GM18507 (cell line): ENCODE results near the gene CPEB3.

ENCODE experiments used
- DNase-seq: peaks from one replicate; pipeline ENCODE4 v3.0.0; 2011; ENCODE audit warnings: low read depth; ENCODE audit not compliant: insufficient read length; ENCODE audit errors: extremely low spot score
- FAIRE-seq: peaks from 2 replicates; lab custom pipeline; 2011; peaks lifted over from hg19 to GRCh38; lab: Jason Lieb, UNC

Gene CPEB3

GRCh38 chr10:92113911-92114600 is 176.8 kb downstream of the CPEB3 start:
- no peak for FAIRE-seq

GRCh38 chr10:92112462-92112861 is 178.4 kb downstream of the CPEB3 start:
- FAIRE-seq = no peak

More at GRCh38 chr10:92113911-92114600, 176.8 kb downstream of the CPEB3 start:
- DNase-seq = no peak

GRCh38 chr10:92111336-92111939 is 179.4 kb downstream of the CPEB3 start:
- no peak for DNase-seq
- FAIRE-seq = no peak

More at GRCh38 chr10:92112462-92112861, 178.4 kb downstream of the CPEB3 start:
- DNase-seq = no peak

- DNase-seq (no peak), FAIRE-seq (no peak)
Measured at GRCh38 chr10:92110039-92110794, 180.7 kb downstream of the CPEB3 start.

- DNase-seq = no peak
- no peak for FAIRE-seq
Measured at GRCh38 chr10:92108747-92109146, 182.1 kb downstream of the CPEB3 start.

- FAIRE-seq (no peak), DNase-seq (no peak)
Measured at GRCh38 chr10:92108120-92108519, 182.8 kb downstream of the CPEB3 start.

GRCh38 chr10:92103376-92104090 is 187.3 kb downstream of the CPEB3 start:
- FAIRE-seq = no peak
- no peak for DNase-seq

GRCh38 chr10:92102601-92103213 is 188.2 kb downstream of the CPEB3 start:
- FAIRE-seq = no peak
- no peak for DNase-seq

GRCh38 chr10:92094960-92095359 is 195.9 kb downstream of the CPEB3 start:
- no peak for DNase-seq
- FAIRE-seq = no peak

- no peak for DNase-seq
- peak; percentile 62 for FAIRE-seq
Measured at GRCh38 chr10:92091965-92092364, 198.9 kb downstream of the CPEB3 start.

- DNase-seq (peak; percentile 44), FAIRE-seq (peak; percentile 91)
Measured at GRCh38 chr10:92087750-92088395, 203.0 kb downstream of the CPEB3 start.

GRCh38 chr10:92082583-92083280 is 208.1 kb downstream of the CPEB3 start:
- FAIRE-seq (no peak), DNase-seq (no peak)

- DNase-seq = no peak
- FAIRE-seq = no peak
Measured at GRCh38 chr10:92081641-92082040, 209.2 kb downstream of the CPEB3 start.

- no peak for FAIRE-seq
- no peak for DNase-seq
Measured at GRCh38 chr10:92080244-92080643, 210.6 kb downstream of the CPEB3 start.

GRCh38 chr10:92079003-92079402 is 211.9 kb downstream of the CPEB3 start:
- no peak for DNase-seq
- FAIRE-seq = no peak

- no peak for DNase-seq
- FAIRE-seq = no peak
Measured at GRCh38 chr10:92076722-92077121, 214.2 kb downstream of the CPEB3 start.

GRCh38 chr10:92075829-92076228 is 215.0 kb downstream of the CPEB3 start:
- no peak for DNase-seq
- FAIRE-seq = no peak

- DNase-seq (no peak), FAIRE-seq (no peak)
Measured at GRCh38 chr10:92074126-92074887, 216.6 kb downstream of the CPEB3 start.
